ENCODE data around the gene PDLIM7.

DNA sequence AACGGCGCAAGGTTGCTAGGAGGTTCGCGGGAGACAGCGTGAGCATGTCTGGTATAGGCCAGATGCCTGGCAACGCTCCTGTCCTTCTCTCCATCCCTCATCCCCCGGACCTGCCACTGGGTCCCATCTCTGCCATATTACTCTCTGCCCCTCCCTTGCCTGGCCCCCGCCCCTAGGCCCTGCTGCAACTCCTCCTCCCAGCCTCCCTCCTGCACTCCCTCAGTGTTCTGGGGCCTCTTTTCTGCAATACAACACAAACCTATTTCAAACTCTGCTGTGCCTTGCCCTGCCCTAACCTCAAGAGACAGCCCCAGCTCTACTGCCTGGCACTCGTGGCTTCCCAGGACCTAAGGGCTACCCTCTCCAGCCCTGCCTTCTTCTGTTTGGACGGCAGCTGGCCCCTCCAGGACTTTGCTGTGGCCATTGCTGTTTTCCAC, 15.0 kb downstream of the PDLIM7 start:
- TF ChIP-seq, protein P1, sequence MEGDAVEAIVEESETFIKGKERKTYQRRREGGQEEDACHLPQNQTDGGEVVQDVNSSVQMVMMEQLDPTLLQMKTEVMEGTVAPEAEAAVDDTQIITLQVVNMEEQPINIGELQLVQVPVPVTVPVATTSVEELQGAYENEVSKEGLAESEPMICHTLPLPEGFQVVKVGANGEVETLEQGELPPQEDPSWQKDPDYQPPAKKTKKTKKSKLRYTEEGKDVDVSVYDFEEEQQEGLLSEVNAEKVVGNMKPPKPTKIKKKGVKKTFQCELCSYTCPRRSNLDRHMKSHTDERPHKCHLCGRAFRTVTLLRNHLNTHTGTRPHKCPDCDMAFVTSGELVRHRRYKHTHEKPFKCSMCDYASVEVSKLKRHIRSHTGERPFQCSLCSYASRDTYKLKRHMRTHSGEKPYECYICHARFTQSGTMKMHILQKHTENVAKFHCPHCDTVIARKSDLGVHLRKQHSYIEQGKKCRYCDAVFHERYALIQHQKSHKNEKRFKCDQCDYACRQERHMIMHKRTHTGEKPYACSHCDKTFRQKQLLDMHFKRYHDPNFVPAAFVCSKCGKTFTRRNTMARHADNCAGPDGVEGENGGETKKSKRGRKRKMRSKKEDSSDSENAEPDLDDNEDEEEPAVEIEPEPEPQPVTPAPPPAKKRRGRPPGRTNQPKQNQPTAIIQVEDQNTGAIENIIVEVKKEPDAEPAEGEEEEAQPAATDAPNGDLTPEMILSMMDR (IDR thresholded peaks at IDR 0.05), result no peak
- no peak for TF ChIP-seq POLR2A (IDR thresholded peaks at IDR 0.05)
